Measurements from ENCODE around the gene LIMK1.
A peak's percentile ranks its signal among the peaks of the same experiment; 100 is the strongest.

LIMK1 gene

GRCh38 chr7:74068378-74069085 is 15.1 kb upstream of the LIMK1 start:
- H3K4me3 ChIP-seq (ENCODE audit: extremely low read depth, insufficient read depth, low read length, poor library complexity, severe bottlenecking): no peak overlapping the region
- H3K36me3 ChIP-seq (ENCODE audit: control insufficient read depth, insufficient read depth, low read length): no peaks in the 10 kb centered on the region
- no peaks in the 10 kb centered on the region for H3K4me1 ChIP-seq (ENCODE audit: control insufficient read depth, insufficient read depth, low read length, poor library complexity, severe bottlenecking)
- 92% methylated on average over 9 to 10 of the region's 20 CpGs for WGBS, 2 experiments (ENCODE audit: insufficient coverage in 2 of 2)
- H3K9me3 ChIP-seq (ENCODE audit: control insufficient read depth, low read length): no peaks in the 10 kb centered on the region
- H3K27ac ChIP-seq (ENCODE audit: low read depth, low read length, severe bottlenecking): no peak overlapping the region

GRCh38 chr7:74069086-74069541 is 14.5 kb upstream of the LIMK1 start:
- no peak overlapping the region for H3K27ac ChIP-seq (ENCODE audit: low read depth, low read length, severe bottlenecking)
- H3K4me1 ChIP-seq (ENCODE audit: control insufficient read depth, insufficient read depth, low read length, poor library complexity, severe bottlenecking): no peaks in the 10 kb centered on the region
- H3K4me3 ChIP-seq (ENCODE audit: extremely low read depth, insufficient read depth, low read length, poor library complexity, severe bottlenecking): no peak overlapping the region
- 93 to 95% methylated on average over 16 of the region's 16 CpGs for WGBS, 2 experiments (ENCODE audit: insufficient coverage in 2 of 2)
- no peaks in the 10 kb centered on the region for H3K9me3 ChIP-seq (ENCODE audit: control insufficient read depth, low read length)
- H3K36me3 ChIP-seq (ENCODE audit: control insufficient read depth, insufficient read depth, low read length): no peaks in the 10 kb centered on the region

GRCh38 chr7:74069790-74070618 is 13.6 kb upstream of the LIMK1 start:
- no peak overlapping the region for H3K4me3 ChIP-seq (ENCODE audit: extremely low read depth, insufficient read depth, low read length, poor library complexity, severe bottlenecking)
- H3K36me3 ChIP-seq (ENCODE audit: control insufficient read depth, insufficient read depth, low read length): no peaks in the 10 kb centered on the region
- H3K9me3 ChIP-seq (ENCODE audit: control insufficient read depth, low read length): no peaks in the 10 kb centered on the region
- no peaks in the 10 kb centered on the region for H3K4me1 ChIP-seq (ENCODE audit: control insufficient read depth, insufficient read depth, low read length, poor library complexity, severe bottlenecking)
- 84 to 92% methylated on average over 6 to 10 of the region's 11 CpGs for WGBS, 2 experiments (ENCODE audit: insufficient coverage in 2 of 2)
- H3K27ac ChIP-seq (ENCODE audit: low read depth, low read length, severe bottlenecking): no peak overlapping the region

DNA sequence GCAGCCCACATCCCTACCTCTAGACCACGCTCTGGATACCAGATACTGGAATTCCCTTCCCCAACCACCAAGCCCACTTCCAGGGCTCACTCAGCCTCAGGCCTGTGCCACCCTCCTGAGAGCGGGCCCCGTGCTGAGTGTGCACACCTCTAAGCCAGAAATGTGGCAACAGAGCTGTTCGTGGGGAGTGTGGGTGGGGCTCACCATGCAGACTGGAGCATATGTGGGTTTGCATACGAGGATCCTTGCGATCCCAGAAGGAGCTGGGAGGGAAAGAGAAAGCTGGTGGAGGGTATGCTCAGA is 13.0 kb upstream of the LIMK1 start:
- Histone ChIP-seq H3K4me3 (ENCODE audit: extremely low read depth, insufficient read depth, low read length, poor library complexity, severe bottlenecking) (no peak overlapping the region), H3K9me3 (ENCODE audit: control insufficient read depth, low read length) (no peaks in the 10 kb centered on the region), H3K36me3 (ENCODE audit: control insufficient read depth, insufficient read depth, low read length) (no peaks in the 10 kb centered on the region), H3K4me1 (ENCODE audit: control insufficient read depth, insufficient read depth, low read length, poor library complexity, severe bottlenecking) (no peaks in the 10 kb centered on the region), H3K27ac (ENCODE audit: low read depth, low read length, severe bottlenecking) (no peak overlapping the region)
- 81 to 92% methylated on average over 3 to 4 of the region's 6 CpGs for WGBS, 2 experiments (ENCODE audit: insufficient coverage in 2 of 2)

GRCh38 chr7:74071121-74071520 is 12.5 kb upstream of the LIMK1 start:
- Histone ChIP-seq H3K9me3 (ENCODE audit: control insufficient read depth, low read length) (no peaks in the 10 kb centered on the region), H3K36me3 (ENCODE audit: control insufficient read depth, insufficient read depth, low read length) (no peaks in the 10 kb centered on the region), H3K4me3 (ENCODE audit: extremely low read depth, insufficient read depth, low read length, poor library complexity, severe bottlenecking) (no peak overlapping the region), H3K4me1 (ENCODE audit: control insufficient read depth, insufficient read depth, low read length, poor library complexity, severe bottlenecking) (no peaks in the 10 kb centered on the region), H3K27ac (ENCODE audit: low read depth, low read length, severe bottlenecking) (no peak overlapping the region)
- WGBS, 2 experiments (ENCODE audit: insufficient coverage in 2 of 2): 84 to 94% methylated on average over 3 of the region's 3 CpGs

GRCh38 chr7:74074770-74075169 is 8.8 kb upstream of the LIMK1 start:
- no peaks in the 10 kb centered on the region for H3K36me3 ChIP-seq (ENCODE audit: control insufficient read depth, insufficient read depth, low read length)
- no CpG with 5 or more reads among the region's 1 CpG for WGBS, 2 experiments (ENCODE audit: insufficient coverage in 2 of 2)
- H3K4me1 ChIP-seq (ENCODE audit: control insufficient read depth, insufficient read depth, low read length, poor library complexity, severe bottlenecking): no peaks in the 10 kb centered on the region
- H3K9me3 ChIP-seq (ENCODE audit: control insufficient read depth, low read length): no peaks in the 10 kb centered on the region
- H3K4me3 ChIP-seq (ENCODE audit: extremely low read depth, insufficient read depth, low read length, poor library complexity, severe bottlenecking): no peak overlapping the region
- no peak overlapping the region for H3K27ac ChIP-seq (ENCODE audit: low read depth, low read length, severe bottlenecking)

- no peak overlapping the region for H3K27ac ChIP-seq (ENCODE audit: low read depth, low read length, severe bottlenecking)
- WGBS, 2 experiments (ENCODE audit: insufficient coverage in 2 of 2): 94 to 100% methylated on average over 2 of the region's 2 CpGs
- H3K4me1 ChIP-seq (ENCODE audit: control insufficient read depth, insufficient read depth, low read length, poor library complexity, severe bottlenecking): peaks cover 5% of the 10 kb centered on the region
- H3K4me3 ChIP-seq (ENCODE audit: extremely low read depth, insufficient read depth, low read length, poor library complexity, severe bottlenecking): no peak overlapping the region
- H3K36me3 ChIP-seq (ENCODE audit: control insufficient read depth, insufficient read depth, low read length): no peaks in the 10 kb centered on the region
- H3K9me3 ChIP-seq (ENCODE audit: control insufficient read depth, low read length): no peaks in the 10 kb centered on the region
Observed at GRCh38 chr7:74078461-74078860, 5.1 kb upstream of the LIMK1 start.

DNA sequence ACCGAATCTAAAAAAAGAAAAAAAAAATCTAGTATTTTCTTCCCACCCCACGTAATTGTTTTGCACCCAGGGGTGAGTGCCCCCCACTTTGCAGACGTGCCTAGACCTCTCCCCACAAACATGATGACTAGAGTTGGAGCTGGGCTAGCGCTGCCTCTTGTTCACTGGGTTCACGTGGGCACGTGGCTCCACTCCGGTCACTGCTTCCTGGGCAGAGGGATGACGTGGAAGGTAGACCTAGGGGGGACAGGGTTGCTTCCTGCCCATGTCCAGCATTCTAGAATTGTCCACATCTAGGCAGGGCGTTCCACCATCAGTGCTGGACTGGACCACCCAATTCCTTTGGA is 861 bp upstream of the LIMK1 start:
- 92 to 93% methylated on average over 4 to 5 of the region's 9 CpGs for WGBS, 2 experiments (ENCODE audit: insufficient coverage in 2 of 2)
- H3K36me3 ChIP-seq (ENCODE audit: control insufficient read depth, insufficient read depth, low read length): peaks cover 23% of the 10 kb centered on the region
- H3K9me3 ChIP-seq (ENCODE audit: control insufficient read depth, low read length): no peaks in the 10 kb centered on the region
- peaks cover 15% of the 10 kb centered on the region for H3K4me1 ChIP-seq (ENCODE audit: control insufficient read depth, insufficient read depth, low read length, poor library complexity, severe bottlenecking)
- H3K4me3 ChIP-seq (ENCODE audit: extremely low read depth, insufficient read depth, low read length, poor library complexity, severe bottlenecking): peak overlapping the region; percentile 21
- H3K27ac ChIP-seq (ENCODE audit: low read depth, low read length, severe bottlenecking): peak overlapping the region; percentile 73

- peak overlapping the region; percentile 73 for H3K4me3 ChIP-seq (ENCODE audit: extremely low read depth, insufficient read depth, low read length, poor library complexity, severe bottlenecking)
- H3K27ac ChIP-seq (ENCODE audit: low read depth, low read length, severe bottlenecking): peak overlapping the region; percentile 41
- WGBS, 2 experiments (ENCODE audit: insufficient coverage in 2 of 2): 1% methylated on average over 32 to 36 of the region's 61 CpGs
- H3K4me1 ChIP-seq (ENCODE audit: control insufficient read depth, insufficient read depth, low read length, poor library complexity, severe bottlenecking): peaks cover 15% of the 10 kb centered on the region
- no peaks in the 10 kb centered on the region for H3K9me3 ChIP-seq (ENCODE audit: control insufficient read depth, low read length)
- H3K36me3 ChIP-seq (ENCODE audit: control insufficient read depth, insufficient read depth, low read length): peaks cover 35% of the 10 kb centered on the region
Observed at GRCh38 chr7:74083928-74084721, 521 bp downstream of the LIMK1 start.

DNA sequence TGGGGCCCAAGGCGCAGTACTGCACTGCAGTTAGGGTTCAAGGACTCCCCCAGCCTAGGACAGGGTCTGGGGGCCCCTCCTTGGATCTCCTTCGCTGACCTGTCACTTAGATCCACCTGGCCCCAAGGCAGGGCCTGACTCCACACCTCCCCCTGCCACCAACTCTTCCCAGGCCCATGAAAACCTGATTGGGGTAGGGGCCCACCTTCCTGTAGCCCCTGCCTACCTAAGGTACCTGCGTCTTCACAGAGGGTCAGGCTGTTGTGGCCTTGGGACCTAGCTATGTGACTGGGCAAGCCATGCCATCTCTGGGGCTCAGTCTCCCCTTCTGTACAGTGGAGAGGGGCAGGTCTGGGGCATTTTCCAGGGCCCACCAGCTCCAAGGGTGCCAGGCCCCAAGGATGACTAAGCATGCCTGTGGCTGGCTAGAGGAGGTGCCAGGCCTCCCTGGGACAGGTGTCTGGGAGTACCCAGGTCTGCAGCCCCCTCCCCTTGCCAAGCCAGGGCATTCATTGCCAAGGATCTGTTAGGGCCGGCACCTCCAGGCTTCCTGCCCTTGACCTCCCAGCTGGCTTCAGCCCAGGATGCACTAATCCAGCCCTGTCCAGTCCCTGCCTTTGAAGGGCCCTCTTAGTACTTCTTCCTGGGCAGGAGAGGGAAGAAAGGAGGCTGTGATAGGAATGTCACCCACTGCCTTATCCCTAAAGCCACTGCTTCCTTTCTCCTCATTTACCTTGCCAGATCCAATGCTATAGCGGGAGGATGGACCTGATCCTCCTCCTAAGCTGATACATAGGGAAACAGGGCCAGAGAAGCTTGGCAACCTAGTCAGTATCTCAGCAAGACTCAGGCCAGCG is 1.3 kb downstream of the LIMK1 start:
- H3K9me3 ChIP-seq (ENCODE audit: control insufficient read depth, low read length): no peaks in the 10 kb centered on the region
- peak overlapping the region; percentile 73 for H3K4me3 ChIP-seq (ENCODE audit: extremely low read depth, insufficient read depth, low read length, poor library complexity, severe bottlenecking)
- H3K27ac ChIP-seq (ENCODE audit: low read depth, low read length, severe bottlenecking): no peak overlapping the region
- WGBS, 2 experiments (ENCODE audit: insufficient coverage in 2 of 2): 72 to 76% methylated on average over 5 of the region's 6 CpGs
- peaks cover 15% of the 10 kb centered on the region for H3K4me1 ChIP-seq (ENCODE audit: control insufficient read depth, insufficient read depth, low read length, poor library complexity, severe bottlenecking)
- peaks cover 42% of the 10 kb centered on the region for H3K36me3 ChIP-seq (ENCODE audit: control insufficient read depth, insufficient read depth, low read length)
